Measurements from ENCODE around the gene UCN2. TPM values are rescaled to one million over a fixed set of nuclear protein-coding genes. Genes with fewer than 3 reads are reported as not detected.

The UCN2 gene
- polyA plus RNA-seq, 2 of the 4 experiments (the other 2 are of a cell fraction) = 4.0 to 15.9 TPM

GRCh38 chr3:48595526-48596121 lies 32.0 kb upstream of the UCN2 start:
- DNase-seq (ENCODE audit: low read depth in 1 of 2, low spot score in 1 of 2) (peak; percentile 90 to 96), FAIRE-seq (no peak), ATAC-seq (peak; percentile 69 to 72)
- peak overlapping the region; percentile 99 to 100 for H3K27ac ChIP-seq
- ChIA-PET POLR2A (interaction anchor here (1.2 to 1.3 kb wide), 2 partner anchors 14 to 67 kb away, joined by 3 to 5 read pairs; partner anchors contain the start of genes CELSR3 and UQCRC1), CTCF (interaction anchor here (4.6 kb wide), 1 partner anchor 39 kb away, joined by 19 read pairs; the partner anchor contains the start of gene SLC26A6)
- peak overlapping the region; percentile 84 for H3K4me3 ChIP-seq
- WGBS (ENCODE audit: missing lambda C conversion rate) = 3% methylated on average over 6 of the region's 10 CpGs
- no peaks in the 10 kb centered on the region for H3K9me3 ChIP-seq
- peaks cover 75% of the 10 kb centered on the region for H3K4me1 ChIP-seq
- peak overlapping the region; percentile 96 for H3K4me2 ChIP-seq
- TF ChIP-seq RNF2 (IDR thresholded peaks at IDR 0.05; ENCODE audit: borderline replicate concordance, low read depth) = no peak
- no peak for TF ChIP-seq EHF (CRISPR knock-in tag; IDR thresholded peaks at IDR 0.05)
- peak; percentile 93 for TF ChIP-seq JUNB (IDR thresholded peaks at IDR 0.05)
- no peak for TF ChIP-seq FOXS1 (CRISPR knock-in tag; IDR thresholded peaks at IDR 0.05)
- TF ChIP-seq BCL3 (IDR thresholded peaks at IDR 0.05) = no peak
- no peak for TF ChIP-seq SREBF2 (IDR thresholded peaks at IDR 0.05)
- TF ChIP-seq CHD4 (IDR thresholded peaks at IDR 0.05; ENCODE audit: borderline replicate concordance) = no peak
- TF ChIP-seq PHF8 (IDR thresholded peaks at IDR 0.05; ENCODE audit: borderline replicate concordance, low read depth) = no peak
- TF ChIP-seq EP300 (IDR thresholded peaks at IDR 0.05) = peak; percentile 63 to 89; a peak in 3 of 5 replicates
- no peak for TF ChIP-seq EHMT2 (IDR thresholded peaks at IDR 0.05; ENCODE audit: low read depth)
- no peak for TF ChIP-seq CTCF (IDR thresholded peaks at IDR 0.05)
- TF ChIP-seq CBX2 (IDR thresholded peaks at IDR 0.05; ENCODE audit: borderline replicate concordance, low read depth) = no peak
- TF ChIP-seq HES2 (IDR thresholded peaks at IDR 0.05) = 0 out of 2 replicates have a peak, but pooled peaks have one; percentile 23
- TF ChIP-seq NPAS2 (CRISPR knock-in tag; IDR thresholded peaks at IDR 0.05; ENCODE audit: borderline replicate concordance) = no peak
- TF ChIP-seq ELK1 (IDR thresholded peaks at IDR 0.05; ENCODE audit: low read depth, low read length) = no peak
- TF ChIP-seq KDM1A (IDR thresholded peaks at IDR 0.05; ENCODE audit: low read depth) = no peak
- no peak for TF ChIP-seq ZSCAN20 (CRISPR knock-in tag; IDR thresholded peaks at IDR 0.05)
- TF ChIP-seq HOXB5 (CRISPR knock-in tag; IDR thresholded peaks at IDR 0.05) = no peak
- peak; percentile 73; the same call in 1 of the 2 replicates for TF ChIP-seq GATA3 (IDR thresholded peaks at IDR 0.05; ENCODE audit: borderline replicate concordance)
- TF ChIP-seq MAFK (IDR thresholded peaks at IDR 0.05; ENCODE audit: partially characterized antibody) = peak; percentile 57
- no peak for TF ChIP-seq HEYL (CRISPR knock-in tag; IDR thresholded peaks at IDR 0.05)
- no peak for TF ChIP-seq HDAC2 (IDR thresholded peaks at IDR 0.05)
- TF ChIP-seq REST (IDR thresholded peaks at IDR 0.05) = no peak
- TF ChIP-seq CBX8 (IDR thresholded peaks at IDR 0.05) = no peak
- no peak for TF ChIP-seq ATOH8 (CRISPR knock-in tag; IDR thresholded peaks at IDR 0.05; ENCODE audit: low read depth)
- no peak for TF ChIP-seq HMGXB4 (CRISPR knock-in tag; IDR thresholded peaks at IDR 0.05; ENCODE audit: borderline replicate concordance)
- 0 out of 2 replicates have a peak, but pooled peaks have one; percentile 27 for TF ChIP-seq MYC (IDR thresholded peaks at IDR 0.05; ENCODE audit: borderline replicate concordance, low read length)
- TF ChIP-seq FOSB (CRISPR knock-in tag; IDR thresholded peaks at IDR 0.05) = no peak
- no peak for TF ChIP-seq KDM5A (IDR thresholded peaks at IDR 0.05)
- no peak for TF ChIP-seq HOXA7 (CRISPR knock-in tag; IDR thresholded peaks at IDR 0.05)

Data from A549 (cell line).